Measurements from ENCODE around the gene SLC24A3.

DNA sequence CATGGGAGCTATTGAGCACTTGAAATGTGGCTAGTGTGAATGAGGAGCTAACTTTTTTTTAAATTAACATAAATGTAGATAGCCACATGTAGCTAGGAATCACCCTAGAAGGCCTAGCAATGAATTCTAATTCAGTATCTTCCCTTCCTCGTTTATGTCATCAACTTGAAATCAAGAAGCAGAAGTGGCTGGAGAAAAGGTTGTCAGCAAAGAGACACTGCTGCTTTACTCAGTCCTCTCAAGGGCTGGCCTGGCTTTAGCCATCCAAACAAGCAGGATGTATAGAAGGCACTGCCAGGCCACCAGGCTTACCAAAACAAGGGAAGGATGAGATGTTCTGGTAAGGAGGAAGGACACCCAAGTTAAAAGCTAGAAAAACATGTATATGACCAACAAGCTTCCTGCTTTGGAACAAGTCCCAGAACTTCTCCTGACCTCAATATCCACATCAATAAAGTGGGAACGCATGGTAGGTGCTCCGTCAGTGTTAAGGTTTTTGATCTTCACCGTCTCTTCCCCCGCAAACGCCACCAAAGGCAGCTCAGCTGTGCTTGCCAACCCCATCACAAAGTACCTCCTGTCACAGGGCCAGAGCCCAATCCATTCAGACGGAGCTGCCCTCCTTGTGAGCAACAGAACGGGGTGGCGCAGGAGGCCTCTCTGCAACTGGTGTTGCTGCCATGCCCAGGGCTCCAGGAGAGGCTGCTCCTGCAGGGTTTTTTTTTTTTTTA lies 309.8 kb downstream of the SLC24A3 start:
- TF ChIP-seq, protein P1, sequence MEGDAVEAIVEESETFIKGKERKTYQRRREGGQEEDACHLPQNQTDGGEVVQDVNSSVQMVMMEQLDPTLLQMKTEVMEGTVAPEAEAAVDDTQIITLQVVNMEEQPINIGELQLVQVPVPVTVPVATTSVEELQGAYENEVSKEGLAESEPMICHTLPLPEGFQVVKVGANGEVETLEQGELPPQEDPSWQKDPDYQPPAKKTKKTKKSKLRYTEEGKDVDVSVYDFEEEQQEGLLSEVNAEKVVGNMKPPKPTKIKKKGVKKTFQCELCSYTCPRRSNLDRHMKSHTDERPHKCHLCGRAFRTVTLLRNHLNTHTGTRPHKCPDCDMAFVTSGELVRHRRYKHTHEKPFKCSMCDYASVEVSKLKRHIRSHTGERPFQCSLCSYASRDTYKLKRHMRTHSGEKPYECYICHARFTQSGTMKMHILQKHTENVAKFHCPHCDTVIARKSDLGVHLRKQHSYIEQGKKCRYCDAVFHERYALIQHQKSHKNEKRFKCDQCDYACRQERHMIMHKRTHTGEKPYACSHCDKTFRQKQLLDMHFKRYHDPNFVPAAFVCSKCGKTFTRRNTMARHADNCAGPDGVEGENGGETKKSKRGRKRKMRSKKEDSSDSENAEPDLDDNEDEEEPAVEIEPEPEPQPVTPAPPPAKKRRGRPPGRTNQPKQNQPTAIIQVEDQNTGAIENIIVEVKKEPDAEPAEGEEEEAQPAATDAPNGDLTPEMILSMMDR (IDR thresholded peaks at IDR 0.05; ENCODE audit: poor library complexity) = no peak
- TF ChIP-seq EZH2phosphoT487 (IDR thresholded peaks at IDR 0.05; ENCODE audit: low read depth, severe bottlenecking, unreplicated experiment) (no peak), EZH2 (IDR thresholded peaks at IDR 0.05; ENCODE audit: borderline replicate concordance) (no peak)
